Ramos (cell line): ENCODE data around the gene KRTAP10-10.
"Not testable (repeated sequence)": the region's sequence is repeated elsewhere in the genome, so short reads cannot be mapped to it uniquely, and the experiment has no call there.

Experiments
- in situ Hi-C: fragments of 300-500 bp; cut with MboI; formaldehyde crosslinking; loops from one replicate; pipeline ENCODE4 v1.14.3; 2022; ENCODE audit warnings: low sequenced_read_pairs; ENCODE audit not compliant: unreplicated experiment

Gene KRTAP10-10

GRCh38 chr21:44637018-44637850 is at the start of gene KRTAP10-10:
KRTAP10-10 (plus strand) TSS chr21:44637356; CDS start chr21:44637418, 62 bp downstream.
- in situ Hi-C loops: no loop called here

GRCh38 chr21:44589094-44589493 is 48.1 kb upstream of the KRTAP10-10 start:
- in situ Hi-C loops: no loop called here

- in situ Hi-C loops: no loop called here
Measured at GRCh38 chr21:44589586-44590305, 47.4 kb upstream of the KRTAP10-10 start.

GRCh38 chr21:44590311-44590721 is 46.8 kb upstream of the KRTAP10-10 start:
- in situ Hi-C loops: no loop called here

- in situ Hi-C loops: not testable (repeated sequence)
Measured at GRCh38 chr21:44590897-44591800, 46.0 kb upstream of the KRTAP10-10 start.

- in situ Hi-C loops: not testable (repeated sequence)
Measured at GRCh38 chr21:44591801-44592130, 45.4 kb upstream of the KRTAP10-10 start.

GRCh38 chr21:44592446-44593311 is 44.5 kb upstream of the KRTAP10-10 start, which contains the start of gene KRTAP10-6:
KRTAP10-6 (minus strand) TSS chr21:44592505; CDS start chr21:44592484, 21 bp downstream.
- in situ Hi-C loops: no loop called here

GRCh38 chr21:44593598-44594405 is 43.4 kb upstream of the KRTAP10-10 start:
- in situ Hi-C loops: no loop called here

GRCh38 chr21:44594406-44594916 is 42.7 kb upstream of the KRTAP10-10 start:
- in situ Hi-C loops: no loop called here

GRCh38 chr21:44595524-44595923 is 41.6 kb upstream of the KRTAP10-10 start:
- in situ Hi-C loops: no loop called here

- in situ Hi-C loops: no loop called here
Measured at GRCh38 chr21:44596068-44596725, 41.0 kb upstream of the KRTAP10-10 start.

- in situ Hi-C loops: no loop called here
Measured at GRCh38 chr21:44598061-44598460, 39.1 kb upstream of the KRTAP10-10 start.

- in situ Hi-C loops: no loop called here
Measured at GRCh38 chr21:44599264-44600029, 37.7 kb upstream of the KRTAP10-10 start.

GRCh38 chr21:44600118-44600978 is 36.8 kb upstream of the KRTAP10-10 start, which contains the start of gene KRTAP10-7:
KRTAP10-7 (plus strand) TSS chr21:44600597; CDS start chr21:44600622, 25 bp downstream.
- in situ Hi-C loops: not testable (repeated sequence)

GRCh38 chr21:44601091-44601490 is 36.1 kb upstream of the KRTAP10-10 start:
- in situ Hi-C loops: not testable (repeated sequence)
